ENCODE results near the gene NTM. TPM values are rescaled to one million over a fixed set of nuclear protein-coding genes. Genes with fewer than 3 reads are reported as not detected.

NTM gene
- total and polyA plus RNA-seq, 12 donors: 0.43 to 3.0 (median 1.3) TPM

- no peak for ATAC-seq
- Histone ChIP-seq H3K4me1 (no peaks in the 10 kb centered on the region), H3K9me3 (peaks cover 0 to 9% (median 0%) of the 10 kb centered on the region in 11 donors), H3K4me3 (no peak overlapping the region), H3K27me3 (peaks cover 0 to 16% (median 0%) of the 10 kb centered on the region in 7 donors), H3K36me3 (no peaks in the 10 kb centered on the region), H3K27ac (no peak overlapping the region)
- no peak for TF ChIP-seq CTCF (IDR thresholded peaks at IDR 0.05)
- intact Hi-C loops (cut with DNase I): no loop called here
- no peak for DNase-seq
Observed at GRCh38 chr11:131601586-131601985, 231.2 kb downstream of the NTM start.

- no peak overlapping the region for H3K4me3 ChIP-seq
- no peaks in the 10 kb centered on the region for H3K4me1 ChIP-seq
- no peak for DNase-seq
- no peak overlapping the region for H3K27ac ChIP-seq
- intact Hi-C loops (cut with DNase I): no loop called here
- 88% methylated on average over 2 of the region's 2 CpGs for WGBS, 2 donors
- no peak for ATAC-seq
- TF ChIP-seq CTCF (IDR thresholded peaks at IDR 0.05): no peak
- H3K9me3 ChIP-seq: peaks cover 0 to 9% (median 0%) of the 10 kb centered on the region in 11 donors
- H3K27me3 ChIP-seq: peaks cover 0 to 16% (median 0%) of the 10 kb centered on the region in 7 donors
- no peaks in the 10 kb centered on the region for H3K36me3 ChIP-seq
Observed at GRCh38 chr11:131602431-131602830, 232.0 kb downstream of the NTM start.

GRCh38 chr11:131606811-131607335 lies 236.5 kb downstream of the NTM start:
- H3K36me3 ChIP-seq: no peaks in the 10 kb centered on the region
- H3K4me3 ChIP-seq: no peak overlapping the region
- intact Hi-C loops (cut with DNase I): no loop called here
- no peaks in the 10 kb centered on the region for H3K4me1 ChIP-seq
- no peak overlapping the region for H3K27ac ChIP-seq
- ATAC-seq (no peak), DNase-seq (no peak)
- TF ChIP-seq CTCF (IDR thresholded peaks at IDR 0.05): no peak
- 72 to 89% methylated on average over 6 of the region's 6 CpGs for WGBS, 2 donors
- H3K9me3 ChIP-seq: peaks cover 0 to 9% (median 0%) of the 10 kb centered on the region in 11 donors
- H3K27me3 ChIP-seq: peaks cover 0 to 13% (median 0%) of the 10 kb centered on the region in 7 donors

GRCh38 chr11:131609337-131609736 lies 238.9 kb downstream of the NTM start:
- no peak for DNase-seq
- no peak for TF ChIP-seq CTCF (IDR thresholded peaks at IDR 0.05)
- intact Hi-C loops (cut with DNase I): no loop called here
- no peaks in the 10 kb centered on the region for H3K36me3 ChIP-seq
- no peak for ATAC-seq
- H3K9me3 ChIP-seq: peaks cover 0 to 7% (median 0%) of the 10 kb centered on the region in 11 donors
- H3K27me3 ChIP-seq: peaks cover 0 to 13% (median 0%) of the 10 kb centered on the region in 7 donors
- no peak overlapping the region for H3K4me3 ChIP-seq
- peaks cover 0 to 7% (median 0%) of the 10 kb centered on the region in 9 donors for H3K4me1 ChIP-seq
- no peak overlapping the region for H3K27ac ChIP-seq
- WGBS, 2 donors: 77 to 78% methylated on average over 4 of the region's 4 CpGs
